Right ventricle myocardium superior (tissue), 1 donor: ENCODE measurements around the gene SNX20. TPM values are rescaled to one million over a fixed set of nuclear protein-coding genes. Genes with fewer than 3 reads are reported as not detected.

Experiments
- ATAC-seq: fragments of 200-7000 bp; cut with Tn5 transposase; one replicate; pipeline ENCODE4 v1.9.1; 2020; ENCODE audit warnings: mild to moderate bottlenecking; ENCODE audit not compliant: poor library complexity
- DNase-seq: peaks from one replicate; pipeline ENCODE4 v3.0.0-alpha.2; 2020
- intact Hi-C: fragments of 100-400 bp; cut with DNase I; formaldehyde crosslinking; loops from one replicate; pipeline ENCODE4 v1.11.2; 2022
- long read RNA-seq: library from polyadenylated mRNA; unstranded; transcript quantifications from one replicate; pipeline ENCODE4 v2.0.0, GENCODE V29; 2021
- total RNA-seq: library from RNA; stranded (reverse); fragmentation: NEBNext Ultra II Directional; extraction: Animal tissue kit (Norgen Biotek cat#: 25700); gene quantifications from one replicate; pipeline ENCODE4 v1.2.1, GENCODE V29; 2021
- donor health status: DM: no; HTN: yes; CAD: no; lungs with severe emphysema.

The SNX20 gene
- total RNA-seq = 0.62 TPM
- long read RNA-seq = 0 reads

- DNase-seq = peak; percentile 73
- intact Hi-C loops = no loop called here
- ATAC-seq = peak; percentile 71
Observed at GRCh38 chr16:50681021-50681885, at the start of gene SNX20. TSS of gene SNX20 (minus strand) at chr16:50681312. CDS start at chr16:50677526, 3,786 bp downstream.

DNA sequence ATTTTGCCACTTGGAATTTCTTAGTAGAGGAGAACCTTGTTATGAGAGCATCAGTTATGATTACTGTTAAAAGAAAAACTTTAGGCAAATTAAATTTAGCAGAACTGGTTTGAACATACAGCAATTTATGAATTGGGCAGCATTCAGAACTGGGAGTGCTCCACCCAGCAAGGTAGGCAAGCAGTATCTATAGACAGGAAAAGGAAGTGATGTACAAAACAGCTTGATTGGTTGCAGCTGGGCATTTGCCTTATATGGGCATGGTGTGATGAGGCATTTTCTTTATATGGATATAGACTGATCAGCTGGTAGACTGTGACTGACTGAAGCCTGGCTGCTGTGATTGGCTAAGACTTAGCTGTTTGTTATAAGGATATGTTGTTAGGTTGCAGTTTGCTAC lies 43.2 kb upstream of the SNX20 start:
- intact Hi-C loops = no loop called here
- DNase-seq = no peak

DNA sequence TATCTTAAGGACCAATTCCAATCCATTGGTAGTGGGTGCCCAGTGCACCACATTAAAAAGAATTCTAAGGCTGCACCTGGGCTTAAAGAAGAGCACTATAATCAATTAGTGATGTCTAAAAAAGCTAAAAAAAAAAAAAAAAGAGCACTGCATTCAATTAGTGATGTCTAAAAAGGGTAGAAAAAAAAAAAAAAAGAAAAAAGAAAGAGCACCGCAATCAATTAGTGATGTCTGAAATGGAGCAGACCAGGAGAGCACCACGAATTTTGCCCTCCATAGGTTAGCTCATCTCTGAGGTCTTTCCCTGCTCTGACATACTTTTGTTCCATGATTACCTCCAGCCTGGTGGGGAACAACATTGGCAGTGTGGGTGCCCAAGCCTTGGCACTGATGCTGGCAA lies 41.8 kb upstream of the SNX20 start:
- no peak for DNase-seq
- intact Hi-C loops = no loop called here
- no peak for ATAC-seq

More for the DNA sequence above, 43.2 kb upstream of the SNX20 start:
- ATAC-seq = no peak

- DNase-seq = no peak
- no peak for ATAC-seq
- intact Hi-C loops = no loop called here
Observed at GRCh38 chr16:50722405-50722737, 41.3 kb upstream of the SNX20 start.

DNA sequence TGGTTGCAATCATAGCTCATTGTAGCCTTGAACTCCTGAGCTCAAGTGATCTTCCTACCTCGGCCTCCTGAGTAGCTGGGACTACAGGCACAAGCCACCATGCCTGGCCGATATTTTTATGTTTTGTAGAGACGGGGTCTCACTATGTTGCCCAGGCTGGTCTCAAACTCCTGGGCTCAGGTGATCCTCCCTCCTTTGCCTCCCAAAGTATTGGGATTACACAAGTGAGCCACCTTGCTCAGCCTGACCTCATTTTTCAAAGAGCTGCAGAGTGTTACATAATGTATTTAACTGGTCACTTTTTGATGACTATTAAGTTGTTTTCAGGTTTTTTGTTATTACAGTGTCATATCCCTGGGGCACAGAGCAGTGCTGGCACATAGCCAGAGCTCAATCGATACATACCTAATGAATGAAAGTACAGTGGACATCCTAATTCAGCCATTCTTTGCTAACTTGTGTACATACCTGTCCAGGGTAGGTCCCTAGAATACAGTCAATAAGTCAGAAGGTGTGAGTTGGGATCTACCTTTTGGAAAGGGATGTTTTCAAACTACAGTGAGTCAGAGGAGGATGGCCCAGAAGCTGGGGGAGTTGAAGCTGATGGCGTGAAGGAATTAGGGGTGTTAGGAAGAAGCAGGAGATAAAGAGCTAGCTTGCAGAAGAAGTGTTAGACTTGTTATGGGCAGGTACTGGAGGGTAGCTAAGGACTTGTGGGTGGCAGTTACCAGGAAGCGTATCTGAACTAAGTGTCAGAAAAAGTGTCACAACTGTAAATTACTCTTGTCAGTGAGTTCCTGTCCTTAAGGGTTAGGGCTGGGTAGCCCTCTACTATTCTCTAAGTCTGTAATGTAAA lies 40.7 kb upstream of the SNX20 start:
- intact Hi-C loops = no loop called here
- no peak for ATAC-seq

DNA sequence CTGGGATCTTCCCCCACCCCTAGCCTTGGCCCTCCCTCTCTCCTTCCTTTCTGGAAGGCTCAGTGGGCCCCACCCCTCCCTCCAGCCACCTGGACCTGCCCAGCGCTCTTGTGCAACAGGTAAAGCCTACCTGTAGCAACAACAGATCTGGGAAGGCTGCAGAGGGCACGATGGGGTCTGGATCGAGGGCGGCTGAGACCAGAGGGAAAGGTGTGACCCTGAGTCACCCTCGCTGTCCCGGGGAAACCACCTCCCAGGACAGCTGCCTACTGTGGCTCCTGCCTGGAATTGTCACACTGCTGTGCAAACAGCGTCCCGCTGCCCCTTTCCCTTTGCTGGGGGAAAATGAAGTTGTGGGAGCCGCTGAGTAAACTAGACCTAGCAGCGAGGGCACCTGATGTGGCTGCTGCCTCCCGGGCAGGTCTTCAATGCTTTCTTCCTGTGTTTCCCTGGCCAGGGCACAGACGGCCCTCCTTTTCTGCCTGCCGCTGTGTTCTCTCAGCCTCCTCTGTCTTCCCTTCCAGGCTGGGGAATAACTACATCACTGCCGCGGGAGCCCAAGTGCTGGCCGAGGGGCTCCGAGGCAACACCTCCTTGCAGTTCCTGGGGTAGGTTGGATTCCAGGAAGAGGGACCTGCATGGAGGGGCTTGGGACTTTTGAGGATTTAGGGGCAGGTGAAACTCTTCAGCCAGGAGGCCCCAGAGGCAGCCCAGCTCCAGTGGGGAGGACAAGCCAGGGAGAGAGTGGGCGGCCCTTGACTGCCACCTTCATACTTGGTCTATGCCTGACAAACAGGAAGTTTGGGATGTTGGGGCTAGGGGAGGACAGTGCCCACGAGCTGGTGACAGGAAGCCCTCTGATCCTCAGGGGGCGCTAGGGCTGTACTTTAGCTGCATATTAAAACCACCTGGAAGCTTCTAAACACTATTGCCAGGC lies 38.6 kb upstream of the SNX20 start:
- ATAC-seq (no peak), DNase-seq (no peak)
- intact Hi-C loops = no loop called here

More for the DNA sequence above, 40.7 kb upstream of the SNX20 start:
- no peak for DNase-seq

- DNase-seq (no peak), ATAC-seq (no peak)
- intact Hi-C loops = no loop called here
Observed at GRCh38 chr16:50718761-50719400, 37.8 kb upstream of the SNX20 start.

GRCh38 chr16:50718061-50718760 lies 37.1 kb upstream of the SNX20 start:
- ATAC-seq = no peak
- DNase-seq = no peak
- intact Hi-C loops = no loop called here

GRCh38 chr16:50717494-50717893 lies 36.4 kb upstream of the SNX20 start:
- ATAC-seq (no peak), DNase-seq (no peak)
- intact Hi-C loops = no loop called here

- ATAC-seq (no peak), DNase-seq (no peak)
- intact Hi-C loops = no loop called here
Observed at GRCh38 chr16:50717091-50717490, 36.0 kb upstream of the SNX20 start.

DNA sequence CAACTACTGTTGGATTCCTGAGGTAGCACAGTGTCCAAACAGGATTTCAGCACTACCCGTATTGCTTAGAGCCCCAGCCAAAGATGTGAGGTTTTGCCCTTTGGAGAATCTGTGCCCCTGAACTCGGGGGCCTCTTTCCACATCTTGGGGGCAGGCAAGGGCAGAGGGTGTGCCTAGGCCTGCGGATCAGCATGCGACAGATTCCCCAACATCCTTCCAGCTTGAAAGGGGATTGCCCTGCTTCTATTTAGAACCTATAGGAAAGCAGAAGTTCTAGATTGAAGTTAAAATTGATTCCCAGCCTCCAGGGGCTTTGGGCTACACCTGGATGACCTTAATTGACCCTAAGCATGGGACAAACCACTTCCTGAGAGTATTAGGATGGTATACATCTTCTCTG lies 31.8 kb upstream of the SNX20 start:
- DNase-seq (no peak), ATAC-seq (no peak)
- intact Hi-C loops = no loop called here

DNA sequence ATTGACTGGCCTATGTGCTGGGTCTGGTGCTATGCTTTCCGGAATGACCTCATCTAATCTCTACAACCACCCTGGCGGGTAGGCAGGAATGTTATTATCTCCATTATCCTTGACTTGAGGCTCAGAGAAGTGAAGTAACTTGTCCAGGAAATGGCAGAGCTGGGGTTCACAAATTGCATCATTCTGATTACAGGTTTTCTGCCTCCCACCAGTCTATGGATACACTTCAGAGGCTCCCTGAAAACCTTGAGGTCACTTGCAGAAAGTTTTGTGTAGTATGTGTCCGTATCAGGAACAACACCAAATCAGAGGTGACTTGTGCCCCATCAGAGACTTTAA lies 31.4 kb upstream of the SNX20 start:
- no peak for DNase-seq
- intact Hi-C loops = no loop called here
- ATAC-seq = no peak

- DNase-seq = peak; percentile 76
- intact Hi-C loops = no loop called here
Observed at GRCh38 chr16:50711862-50712559, 30.9 kb upstream of the SNX20 start.

DNA sequence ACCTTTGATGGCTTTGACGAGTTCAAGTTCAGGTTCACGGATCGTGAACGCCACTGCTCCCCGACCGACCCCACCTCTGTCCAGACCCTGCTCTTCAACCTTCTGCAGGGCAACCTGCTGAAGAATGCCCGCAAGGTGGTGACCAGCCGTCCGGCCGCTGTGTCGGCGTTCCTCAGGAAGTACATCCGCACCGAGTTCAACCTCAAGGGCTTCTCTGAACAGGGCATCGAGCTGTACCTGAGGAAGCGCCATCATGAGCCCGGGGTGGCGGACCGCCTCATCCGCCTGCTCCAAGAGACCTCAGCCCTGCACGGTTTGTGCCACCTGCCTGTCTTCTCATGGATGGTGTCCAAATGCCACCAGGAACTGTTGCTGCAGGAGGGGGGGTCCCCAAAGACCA lies 29.9 kb upstream of the SNX20 start:
- no peak for ATAC-seq
- no peak for DNase-seq
- intact Hi-C loops = no loop called here

More at GRCh38 chr16:50711862-50712559, 30.9 kb upstream of the SNX20 start:
- peak; percentile 89 for ATAC-seq

GRCh38 chr16:50709980-50710379 lies 28.9 kb upstream of the SNX20 start:
- intact Hi-C loops = no loop called here
- ATAC-seq (no peak), DNase-seq (no peak)

GRCh38 chr16:50709061-50709684 lies 28.1 kb upstream of the SNX20 start:
- peak; percentile 48 for ATAC-seq
- intact Hi-C loops = no loop called here
- no peak for DNase-seq
